Endothelial cell (in vitro differentiated cells): ENCODE measurements around the gene USP12. TPM values are rescaled to one million over a fixed set of nuclear protein-coding genes. Genes with fewer than 3 reads are reported as not detected.

ENCODE experiments used
- DNase-seq: peaks from one replicate; pipeline ENCODE4 v3.0.0; 2021; ENCODE audit warnings: low spot score
- H3K27ac Mint-ChIP-seq: one replicate; pipeline ENCODE4 v1.8.0; 2021; ENCODE audit warnings: mixed read lengths, inconsistent platforms; ENCODE audit not compliant: unreplicated experiment
- H3K27me3 Mint-ChIP-seq: one replicate; pipeline ENCODE4 v1.8.0; 2021; ENCODE audit warnings: mild to moderate bottlenecking, moderate library complexity, mixed read lengths, inconsistent platforms; ENCODE audit not compliant: unreplicated experiment
- H3K36me3 Mint-ChIP-seq: one replicate; pipeline ENCODE4 v1.8.0; 2021; ENCODE audit warnings: mild to moderate bottlenecking, low read depth, mixed read lengths, inconsistent platforms; ENCODE audit not compliant: unreplicated experiment
- H3K4me1 Mint-ChIP-seq: one replicate; pipeline ENCODE4 v1.8.0; 2021; ENCODE audit warnings: mild to moderate bottlenecking, mixed read lengths, inconsistent platforms; ENCODE audit not compliant: unreplicated experiment
- H3K4me3 Mint-ChIP-seq: one replicate; pipeline ENCODE4 v1.8.0; 2021; ENCODE audit warnings: mild to moderate bottlenecking, mixed read lengths, inconsistent platforms; ENCODE audit not compliant: unreplicated experiment
- H3K9me3 Mint-ChIP-seq: one replicate; pipeline ENCODE4 v1.8.0; 2021; ENCODE audit warnings: mixed read lengths, inconsistent platforms; ENCODE audit not compliant: unreplicated experiment
- total RNA-seq: library from RNA; stranded (reverse); fragmentation: NEBNext Ultra II Directional; extraction: Animal tissue kit (Norgen Biotek cat#: 25700); gene quantifications from one replicate; pipeline ENCODE4 v1.2.1, GENCODE V29; 2021; ENCODE audit not compliant: unreplicated experiment
- TF ChIP-seq, protein P1 (sequence below): fragments of 200-600 bp; sonication (generic); IDR thresholded peaks from one replicate; pipeline ENCODE4 v1.5.0; 2021; ENCODE audit warnings: antibody characterized with exemption; ENCODE audit not compliant: unreplicated experiment

USP12 gene
- total RNA-seq, 1 donor from 2014 or later, result 29.7 TPM

DNA sequence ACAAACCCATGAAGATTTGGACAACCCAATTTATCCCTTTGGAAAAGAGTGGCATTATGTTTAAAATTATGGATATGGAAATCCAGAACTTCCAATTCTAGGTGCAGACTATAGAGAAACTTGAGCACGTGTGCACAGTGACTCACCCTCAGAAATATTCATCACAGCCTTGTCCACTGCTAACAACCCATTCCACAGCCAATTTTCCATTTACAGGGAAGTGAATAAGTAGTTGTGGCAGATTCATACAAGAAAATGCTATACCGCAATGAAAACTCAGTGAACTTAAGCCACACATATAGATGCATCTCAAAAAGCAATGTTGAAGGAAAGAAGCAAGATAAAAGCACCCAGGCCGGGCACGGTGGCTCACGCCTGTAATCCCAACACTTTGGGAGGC is 133.3 kb downstream of the USP12 start:
- TF ChIP-seq, protein P1, sequence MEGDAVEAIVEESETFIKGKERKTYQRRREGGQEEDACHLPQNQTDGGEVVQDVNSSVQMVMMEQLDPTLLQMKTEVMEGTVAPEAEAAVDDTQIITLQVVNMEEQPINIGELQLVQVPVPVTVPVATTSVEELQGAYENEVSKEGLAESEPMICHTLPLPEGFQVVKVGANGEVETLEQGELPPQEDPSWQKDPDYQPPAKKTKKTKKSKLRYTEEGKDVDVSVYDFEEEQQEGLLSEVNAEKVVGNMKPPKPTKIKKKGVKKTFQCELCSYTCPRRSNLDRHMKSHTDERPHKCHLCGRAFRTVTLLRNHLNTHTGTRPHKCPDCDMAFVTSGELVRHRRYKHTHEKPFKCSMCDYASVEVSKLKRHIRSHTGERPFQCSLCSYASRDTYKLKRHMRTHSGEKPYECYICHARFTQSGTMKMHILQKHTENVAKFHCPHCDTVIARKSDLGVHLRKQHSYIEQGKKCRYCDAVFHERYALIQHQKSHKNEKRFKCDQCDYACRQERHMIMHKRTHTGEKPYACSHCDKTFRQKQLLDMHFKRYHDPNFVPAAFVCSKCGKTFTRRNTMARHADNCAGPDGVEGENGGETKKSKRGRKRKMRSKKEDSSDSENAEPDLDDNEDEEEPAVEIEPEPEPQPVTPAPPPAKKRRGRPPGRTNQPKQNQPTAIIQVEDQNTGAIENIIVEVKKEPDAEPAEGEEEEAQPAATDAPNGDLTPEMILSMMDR, result no peak
- no peak overlapping the region for H3K27ac Mint-ChIP-seq
- DNase-seq, result no peak
- peaks cover 19% of the 10 kb centered on the region for H3K4me1 Mint-ChIP-seq
- H3K9me3 Mint-ChIP-seq, result no peaks in the 10 kb centered on the region
- H3K27me3 Mint-ChIP-seq, result peaks cover 8% of the 10 kb centered on the region
- H3K4me3 Mint-ChIP-seq, result no peak overlapping the region
- peaks cover 3% of the 10 kb centered on the region for H3K36me3 Mint-ChIP-seq

DNA sequence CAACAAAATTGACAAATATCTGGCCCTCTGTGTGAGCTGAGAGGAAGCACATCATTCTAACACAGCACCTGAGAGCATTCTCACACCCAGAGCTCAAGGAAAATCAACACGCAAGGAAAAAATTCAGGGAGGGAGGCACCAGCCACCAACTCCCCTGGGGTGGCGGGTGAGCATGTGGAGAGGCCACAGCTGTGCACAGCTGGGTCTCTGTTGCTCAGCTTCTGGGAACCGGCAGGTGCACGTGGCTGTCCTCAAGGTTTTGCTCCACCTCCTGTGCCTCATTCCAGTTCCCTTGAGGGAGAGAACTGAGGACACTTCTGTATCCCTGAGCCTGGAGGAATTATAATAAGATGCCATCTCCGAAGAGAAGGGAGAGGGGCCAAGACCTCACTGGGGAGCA is 134.0 kb downstream of the USP12 start:
- Mint-ChIP-seq H3K9me3 (no peaks in the 10 kb centered on the region), H3K4me1 (peaks cover 19% of the 10 kb centered on the region), H3K27me3 (peaks cover 8% of the 10 kb centered on the region), H3K27ac (no peak overlapping the region), H3K4me3 (no peak overlapping the region), H3K36me3 (peaks cover 3% of the 10 kb centered on the region)
- DNase-seq, result no peak
- TF ChIP-seq, protein P1, result no peak

GRCh38 chr13:27037171-27037570 is 134.4 kb downstream of the USP12 start:
- Mint-ChIP-seq H3K4me3 (no peak overlapping the region), H3K36me3 (peaks cover 3% of the 10 kb centered on the region), H3K9me3 (no peaks in the 10 kb centered on the region), H3K27ac (no peak overlapping the region), H3K4me1 (peaks cover 19% of the 10 kb centered on the region), H3K27me3 (peaks cover 8% of the 10 kb centered on the region)
- TF ChIP-seq, protein P1, result no peak
- no peak for DNase-seq

GRCh38 chr13:27036236-27036981 is 135.2 kb downstream of the USP12 start:
- no peak for DNase-seq
- H3K36me3 Mint-ChIP-seq, result peaks cover 2% of the 10 kb centered on the region
- H3K27me3 Mint-ChIP-seq, result peaks cover 8% of the 10 kb centered on the region
- peaks cover 19% of the 10 kb centered on the region for H3K4me1 Mint-ChIP-seq
- no peak overlapping the region for H3K27ac Mint-ChIP-seq
- TF ChIP-seq, protein P1, result no peak
- no peak overlapping the region for H3K4me3 Mint-ChIP-seq
- H3K9me3 Mint-ChIP-seq, result no peaks in the 10 kb centered on the region

DNA sequence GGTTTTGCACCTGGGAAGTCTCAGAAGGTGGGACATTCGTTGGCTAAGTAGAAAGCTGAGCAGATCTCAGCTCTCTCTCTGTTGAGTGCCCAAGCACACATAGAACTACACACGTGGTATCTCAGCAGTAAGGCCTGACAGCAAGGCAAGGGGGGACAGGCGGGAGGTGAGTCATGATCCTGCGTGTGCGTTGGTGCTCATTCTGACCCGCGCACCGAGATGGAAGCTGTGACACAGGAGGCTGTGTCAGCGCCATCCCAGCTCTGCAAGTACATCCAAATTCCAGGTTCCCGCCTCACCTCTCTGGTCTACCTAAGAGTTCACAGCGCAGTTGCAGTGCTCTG is 135.7 kb downstream of the USP12 start:
- H3K36me3 Mint-ChIP-seq, result no peaks in the 10 kb centered on the region
- TF ChIP-seq, protein P1, result no peak
- no peak overlapping the region for H3K27ac Mint-ChIP-seq
- no peak for DNase-seq
- peaks cover 8% of the 10 kb centered on the region for H3K27me3 Mint-ChIP-seq
- H3K9me3 Mint-ChIP-seq, result no peaks in the 10 kb centered on the region
- H3K4me3 Mint-ChIP-seq, result no peak overlapping the region
- peaks cover 19% of the 10 kb centered on the region for H3K4me1 Mint-ChIP-seq
